Activated CD4-positive, alpha-beta T cell treated with anti-CD3 and anti-CD28 coated beads, Interleukin-2, amount 50 U/mL, for 48 hours (primary cell): ENCODE measurements around the gene LPP.

Source experiments
- DNase-seq, 2 experiments: peaks; one replicate each; pipeline ENCODE4 v3.0.0-alpha.2; 2020

Gene LPP

GRCh38 chr3:188825901-188826300 lies 671.9 kb downstream of the LPP start:
- no peak for DNase-seq

DNA sequence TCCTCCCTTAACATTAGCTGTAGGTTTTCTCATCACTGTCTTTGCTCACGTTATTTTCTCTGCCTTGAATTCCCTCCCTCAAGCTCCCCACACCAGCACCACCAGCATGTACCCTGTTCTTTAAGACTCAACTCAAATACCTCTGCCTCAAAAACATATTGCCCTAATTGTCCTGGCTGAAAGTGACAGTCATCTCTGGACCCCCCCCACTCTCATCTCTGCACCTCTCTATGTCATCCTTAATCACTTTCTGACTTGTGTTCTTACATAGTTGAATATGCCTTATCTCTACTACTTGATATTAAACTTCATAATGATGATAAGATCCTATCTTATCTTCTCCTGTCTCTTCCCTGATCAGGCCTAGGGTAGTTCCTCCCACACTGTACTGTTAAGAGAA lies 672.6 kb downstream of the LPP start:
- peak in 1 of 2 experiments; percentile 27 for DNase-seq

DNA sequence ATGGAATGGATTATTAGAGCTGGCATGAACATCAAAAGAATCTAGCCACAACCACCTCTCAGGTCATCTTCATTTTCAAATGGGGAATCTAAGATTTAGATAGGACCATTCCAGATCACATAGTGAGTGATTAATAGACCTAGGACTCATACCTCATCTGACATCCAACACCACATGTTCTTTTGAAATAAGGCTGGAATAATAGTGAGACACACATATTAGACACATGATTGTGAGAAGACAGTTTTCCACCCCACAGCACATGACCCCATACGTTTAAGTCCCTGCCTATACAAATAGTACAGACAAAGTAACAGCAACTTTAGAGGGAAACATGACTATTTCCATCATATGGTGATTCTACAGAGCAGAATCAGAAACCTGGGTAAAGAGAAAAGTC lies 673.1 kb downstream of the LPP start:
- no peak for DNase-seq

- no peak for DNase-seq
Measured at GRCh38 chr3:188827576-188827975, 673.6 kb downstream of the LPP start.

GRCh38 chr3:188829130-188829529 lies 675.2 kb downstream of the LPP start:
- DNase-seq, result no peak

GRCh38 chr3:188829576-188829975 lies 675.6 kb downstream of the LPP start:
- no peak for DNase-seq

GRCh38 chr3:188830893-188831292 lies 676.9 kb downstream of the LPP start:
- DNase-seq, result no peak

GRCh38 chr3:188832146-188832545 lies 678.2 kb downstream of the LPP start:
- DNase-seq, result no peak

GRCh38 chr3:188832961-188833721 lies 679.2 kb downstream of the LPP start:
- no peak for DNase-seq

DNA sequence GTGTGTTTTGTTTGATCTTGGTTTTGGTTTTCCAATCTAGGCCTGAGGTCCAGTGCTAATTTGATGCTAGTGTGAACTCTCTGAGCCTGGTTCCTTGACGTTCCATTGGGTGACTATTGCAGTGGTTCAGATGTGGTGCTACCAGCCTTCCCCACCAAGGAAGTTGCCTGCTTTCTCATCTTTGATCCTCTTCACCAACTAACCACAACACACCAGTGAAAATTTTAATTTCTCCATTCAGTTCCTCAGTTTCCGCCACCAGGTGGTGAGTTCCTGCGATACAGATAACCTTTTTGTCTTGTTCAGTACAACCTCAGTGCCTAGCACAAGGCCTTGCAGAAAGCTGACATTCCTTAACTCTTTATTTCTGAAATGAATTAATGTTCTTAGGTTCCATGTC lies 680.4 kb downstream of the LPP start:
- peak; percentile 11 to 37 for DNase-seq

- DNase-seq, result no peak
Measured at GRCh38 chr3:188839187-188839695, 685.3 kb downstream of the LPP start.

DNA sequence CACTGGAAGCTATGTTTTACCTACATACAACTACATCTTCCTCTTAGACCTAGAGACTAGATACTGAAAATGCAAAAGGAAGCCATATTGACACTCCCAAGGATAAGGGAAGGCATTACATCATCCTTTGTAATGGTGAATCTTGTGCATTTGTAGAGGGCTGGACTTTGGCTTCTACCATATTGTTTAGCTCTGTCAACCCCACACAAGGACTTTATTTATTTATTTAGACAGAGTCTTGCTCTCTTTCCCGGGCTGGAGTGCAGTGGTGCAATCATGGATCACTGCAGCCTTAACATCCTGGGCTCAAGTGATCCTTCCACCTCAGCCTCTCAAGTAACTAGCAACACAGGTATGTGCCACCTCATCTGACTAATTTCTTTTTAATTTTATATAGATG lies 686.3 kb downstream of the LPP start:
- no peak for DNase-seq

GRCh38 chr3:188841906-188842305 lies 687.9 kb downstream of the LPP start:
- no peak for DNase-seq

- no peak for DNase-seq
Measured at GRCh38 chr3:188842639-188843038, 688.7 kb downstream of the LPP start.

DNA sequence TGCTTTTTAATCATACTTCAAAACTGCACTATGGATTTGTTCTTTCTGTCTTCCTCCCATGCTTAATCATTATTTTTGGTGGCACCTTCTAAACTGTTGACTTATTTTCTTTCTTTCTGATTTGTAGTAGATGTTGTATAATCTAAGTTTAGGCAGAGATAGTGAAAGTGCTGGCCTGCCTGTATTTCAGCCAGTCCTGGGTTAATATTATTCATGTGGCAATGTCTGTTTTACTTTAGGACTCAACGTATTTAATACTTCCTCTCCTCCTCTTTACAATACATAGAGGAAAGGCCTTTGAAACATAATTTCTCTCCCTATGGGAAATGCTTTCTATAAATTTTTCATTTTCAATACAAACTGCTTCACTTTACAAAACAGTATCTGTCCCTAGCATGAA lies 690.1 kb downstream of the LPP start:
- no peak for DNase-seq

DNA sequence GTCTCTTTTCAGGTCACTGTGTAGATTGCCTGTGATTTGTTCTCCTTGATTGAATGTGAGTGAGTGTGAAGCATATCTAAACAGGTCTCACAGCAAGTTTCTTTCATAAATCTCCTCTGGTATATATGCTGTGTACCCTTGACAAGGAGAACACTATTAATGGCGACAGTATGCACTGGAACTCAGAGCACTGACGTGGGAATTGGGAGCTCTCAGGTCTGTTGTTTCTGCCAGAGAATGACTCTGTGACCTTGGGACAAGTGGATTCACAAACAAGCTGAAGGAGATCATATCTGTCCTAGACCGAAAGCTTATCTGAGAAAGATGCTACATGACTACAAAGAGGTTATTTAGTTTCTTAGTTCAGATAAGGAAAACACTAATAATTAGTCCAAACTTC lies 691.6 kb downstream of the LPP start:
- no peak for DNase-seq

DNA sequence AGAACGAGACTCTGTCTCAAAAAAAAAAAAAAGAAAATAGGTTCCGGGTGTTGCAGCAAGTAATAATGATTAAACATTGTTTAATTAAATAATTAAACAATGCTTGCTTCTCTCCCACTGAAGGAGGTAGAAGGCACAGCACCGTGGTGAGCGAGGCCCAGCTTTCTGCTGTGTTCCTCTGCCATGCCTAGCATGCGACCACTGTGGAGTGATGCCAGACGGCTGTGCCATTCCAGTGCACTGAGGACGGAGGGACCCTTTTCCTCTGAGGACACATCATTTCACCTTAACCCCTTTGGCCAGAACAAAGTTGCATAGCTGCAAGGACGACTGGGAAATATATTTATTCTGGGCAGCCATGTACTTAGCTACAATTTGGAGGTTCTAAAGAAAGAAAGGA lies 695.0 kb downstream of the LPP start:
- DNase-seq, result no peak

DNA sequence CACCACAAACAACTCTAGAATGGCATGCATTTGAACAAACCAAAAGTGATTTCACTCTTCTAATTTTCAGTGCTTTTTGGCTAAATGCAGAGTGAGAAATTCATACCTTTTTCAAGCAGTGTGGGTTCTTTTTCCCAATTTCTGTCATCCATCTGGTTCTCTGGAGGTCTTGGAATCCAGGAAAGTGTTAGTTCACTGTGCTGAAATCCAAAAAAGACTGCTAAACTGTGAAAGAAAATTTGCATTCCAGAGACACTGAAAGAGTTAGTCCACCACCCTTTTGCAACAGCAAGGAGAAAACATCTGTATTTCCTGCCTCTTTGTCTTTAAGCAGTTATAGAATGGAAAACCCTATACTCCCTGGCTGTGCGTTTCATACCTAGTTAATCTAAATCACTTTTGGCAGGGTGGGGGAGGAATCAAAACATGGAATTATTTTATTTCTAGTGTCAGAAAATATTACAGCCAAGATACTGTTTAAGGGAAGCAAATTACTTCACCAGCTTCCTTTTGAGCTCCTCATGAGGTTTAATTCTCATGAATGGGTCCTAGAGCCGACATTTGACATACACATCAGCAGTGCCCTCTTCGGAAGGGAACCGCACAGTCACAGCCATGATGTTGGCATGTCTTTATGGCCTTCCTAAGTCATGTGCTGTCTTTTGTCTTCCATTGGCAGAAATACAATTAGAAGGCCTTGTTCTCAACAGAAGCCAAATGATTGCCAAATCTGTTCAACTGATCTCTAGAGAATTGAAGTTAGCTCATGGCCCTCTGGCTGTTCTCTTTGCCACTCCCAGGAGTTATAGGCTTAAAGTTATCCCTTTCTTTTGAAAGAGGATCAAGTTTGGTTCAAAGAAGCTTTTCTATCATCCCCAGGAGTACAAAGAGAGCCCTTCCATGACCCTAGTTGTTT lies 700.2 kb downstream of the LPP start:
- DNase-seq, result no peak

GRCh38 chr3:188854772-188855149 lies 700.8 kb downstream of the LPP start:
- DNase-seq, result no peak

GRCh38 chr3:188855675-188856074 lies 701.7 kb downstream of the LPP start:
- DNase-seq, result no peak

DNA sequence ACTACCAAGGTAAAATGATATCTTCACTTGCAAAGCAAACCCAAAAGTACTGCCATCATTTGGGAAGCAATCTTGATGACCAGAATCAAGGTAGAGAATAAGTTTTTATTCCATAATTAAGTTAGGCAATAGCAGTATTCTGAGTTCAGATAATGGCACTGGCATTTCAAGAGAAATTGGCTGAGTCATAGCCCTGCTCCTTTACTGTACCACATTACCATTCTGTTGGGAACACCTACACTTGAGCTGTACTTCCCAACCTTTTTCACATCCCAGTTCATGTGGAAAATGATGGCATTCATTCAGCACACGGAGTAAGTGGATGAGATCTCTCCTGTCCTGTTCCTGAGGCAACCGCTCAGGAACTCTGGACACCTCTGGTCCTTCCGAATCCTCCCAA lies 706.2 kb downstream of the LPP start:
- no peak for DNase-seq

DNA sequence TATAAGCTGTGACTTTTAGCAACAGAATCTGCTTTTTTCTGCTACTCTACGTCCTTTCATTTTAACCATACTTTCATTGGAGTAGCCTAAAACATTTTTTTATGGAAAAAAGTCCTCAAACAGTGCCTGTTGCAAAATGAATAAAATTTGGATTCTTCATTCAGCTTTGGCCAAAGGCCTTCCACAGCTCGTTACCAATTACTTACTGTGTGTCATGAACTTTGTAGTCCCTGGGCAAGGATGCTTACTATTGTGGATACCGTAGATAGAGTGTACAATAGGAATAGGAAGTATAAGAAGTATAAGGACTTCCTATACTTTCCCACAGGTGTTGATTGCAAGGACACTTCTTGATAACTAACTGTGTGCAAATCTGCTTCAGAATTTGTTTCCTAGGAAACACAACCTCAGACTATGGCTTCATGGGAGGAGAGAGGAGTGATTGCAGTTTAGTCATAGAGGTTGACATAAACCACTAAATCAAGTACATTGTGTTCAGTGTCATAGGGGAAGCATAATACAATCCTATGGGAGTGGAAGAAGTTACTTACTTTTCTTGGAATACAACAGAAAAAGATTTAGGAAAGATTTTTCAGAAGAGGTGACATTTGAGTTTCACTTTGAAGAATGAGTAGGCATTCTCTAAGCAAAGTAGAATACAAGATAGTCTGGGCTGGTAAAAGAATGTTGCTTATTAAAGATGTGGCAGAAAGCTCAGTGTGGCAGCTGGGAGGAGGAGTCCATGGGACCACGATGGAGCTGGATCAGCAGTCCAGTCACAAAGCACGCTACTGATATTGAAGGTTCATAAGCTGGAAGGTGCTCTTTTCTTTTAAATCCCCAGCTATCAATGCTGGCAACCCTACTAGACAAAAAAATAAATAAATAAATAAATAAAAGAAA lies 708.1 kb downstream of the LPP start:
- DNase-seq, result no peak

DNA sequence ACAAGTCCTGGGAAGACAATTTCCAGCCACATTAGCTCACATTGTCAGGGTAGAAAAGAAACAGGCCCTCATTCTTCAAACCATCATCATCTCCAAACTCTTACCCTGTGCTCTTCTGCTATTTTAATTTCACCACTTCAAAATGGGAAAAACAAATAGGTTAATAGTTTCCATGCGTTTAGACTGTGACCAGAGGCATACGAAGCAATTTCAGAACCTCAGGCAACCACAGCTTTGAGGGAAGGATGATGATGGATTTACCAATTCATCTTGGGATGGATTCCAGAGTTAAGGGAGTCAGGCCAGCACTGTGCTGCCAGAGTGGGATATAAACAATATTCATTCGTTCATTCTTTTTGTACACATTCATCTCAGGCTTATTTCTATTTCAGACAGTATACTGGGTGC lies 710.0 kb downstream of the LPP start:
- no peak for DNase-seq
